B cell (primary cell): ENCODE results near the gene PRDM13.

Source experiments
- CTCF ChIP-seq: fragments of 200-600 bp; IDR thresholded peaks from one replicate; pipeline ENCODE4 v1.8.0; 2022; ENCODE audit warnings: antibody characterized with exemption, mild to moderate bottlenecking
- EZH2 ChIP-seq: IDR thresholded peaks from 2 replicates; pipeline ENCODE4 v1.6.1; 2012; ENCODE audit warnings: borderline replicate concordance, low read depth, mild to moderate bottlenecking, moderate library complexity, low read length; ENCODE audit not compliant: insufficient read depth, poor library complexity, severe bottlenecking

- TF ChIP-seq CTCF (no peak), EZH2 (no peak)
Observed at GRCh38 chr6:99603421-99604165, 3.0 kb upstream of the PRDM13 start.
